Ovary (tissue), 9 donors: Measurements from ENCODE around the gene CACNA1C. TPM values are rescaled to one million over a fixed set of nuclear protein-coding genes. Genes with fewer than 3 reads are reported as not detected.

Experiments
- DNase-seq, 5 donors: peaks; one replicate each; pipeline ENCODE4 v3.0.0-alpha.2; 2019 to 2020
- H3K27ac ChIP-seq, 2 donors: fragments of 200-600 bp; one replicate each; pipeline versions ENCODE4 v1.5.1 to v1.8.0; 2019 to 2022
- H3K27me3 ChIP-seq: fragments of 200-600 bp; one replicate; pipeline ENCODE4 v1.8.0; 2022
- H3K36me3 ChIP-seq: fragments of 200-600 bp; sonication (generic); one replicate; pipeline ENCODE4 v1.5.1; 2019
- H3K4me1 ChIP-seq: one replicate; pipeline ENCODE4 v1.8.1; 2013; ENCODE audit warnings: mild to moderate bottlenecking, moderate library complexity; ENCODE audit not compliant: insufficient read depth
- H3K4me3 ChIP-seq: fragments of 200-600 bp; sonication (generic); one replicate; pipeline ENCODE4 v1.5.1; 2017
- H3K9me3 ChIP-seq, 2 donors: fragments of 200-600 bp in 1 of 2; sonication (generic) in 1 of 2; one replicate each; pipeline versions ENCODE4 v1.5.1 to v1.8.1; 2013 to 2019; ENCODE audit warnings: mild to moderate bottlenecking in 1 of 2, moderate library complexity in 1 of 2
- CTCF ChIP-seq, 3 donors: fragments of 450-650 bp in 2 of 3; fragments of 200-600 bp in 1 of 3; IDR thresholded peaks; one replicate each; pipeline versions ENCODE4 v1.5.1 to v1.8.0; 2016 to 2022; ENCODE audit warnings: antibody characterized with exemption in 3 of 3, mild to moderate bottlenecking in 1 of 3
- EP300 ChIP-seq: sonication (generic); formaldehyde crosslinking; IDR thresholded peaks from one replicate; pipeline ENCODE4 v1.6.1; 2017; ENCODE audit warnings: antibody characterized with exemption
- POLR2A ChIP-seq: fragments of 450-650 bp; IDR thresholded peaks from one replicate; pipeline ENCODE4 v1.6.1; 2017; ENCODE audit warnings: antibody characterized with exemption, mild to moderate bottlenecking, moderate library complexity
- WGBS, 3 donors: extraction: QIAGEN DNeasy Blood & Tissue Kit in 1 of 3; methylation state at CpG; one replicate each; pipeline versions ENCODE4 v1.1.5 to v1.1.7; 2013 to 2017; 5-methylcytosine and 5-hydroxymethylcytosine counted together
- intact Hi-C, 4 donors: fragments of 100-400 bp; cut with DNase I; formaldehyde crosslinking; loops; one replicate each; pipeline versions ENCODE4 v1.11.0 to v1.15.1; 2022 to 2023
- polyA plus RNA-seq, 2 donors: library from polyadenylated mRNA; stranded (reverse); fragments of 200-250 nt in 1 of 2; fragments of 350-450 nt in 1 of 2; fragmentation: Illumina TruSeq in 1 of 2; extraction: RNeasy Lipid Tissue Mini Kit (QIAGEN cat#74804) in 1 of 2; gene quantifications; one replicate each; pipeline ENCODE4 v1.2.3, GENCODE V29; 2013 to 2014
- total RNA-seq, 7 donors: library from RNA; depleted of rRNA in 2 of 7; stranded (reverse); fragments of >200 nt in 2 of 7; fragmentation: NEBNext Ultra II Directional in 3 of 7; extraction: Animal tissue kit (Norgen Biotek cat#: 25700) in 3 of 7; gene quantifications; one replicate each; pipeline versions ENCODE4 v1.1.0 to v1.2.4, GENCODE V29; 2016 to 2023
- donor health status: DM: no; HTN: no; CAD: no; lungs with moderate emphysema.
- donor health status: DM: no; HTN: no; CAD: no.
- donor health status: Bipolar disorder and iron deficiency.
- donor health status: DM: yes; HTN: yes; CAD: no.
- donor health status: DM: no; HTN: no; CAD: no.
- donor health status: DM: yes; HTN: yes; CAD: no.

The CACNA1C gene
- total and polyA plus RNA-seq, 9 donors: 2.2 to 8.3 (median 3.7) TPM

- no peak for DNase-seq
- no peaks in the 10 kb centered on the region for H3K27me3 ChIP-seq
- no peaks in the 10 kb centered on the region for H3K4me1 ChIP-seq
- no peak for TF ChIP-seq POLR2A
- TF ChIP-seq CTCF (IDR thresholded peaks at IDR 0.05): no peak
- TF ChIP-seq EP300: no peak
- intact Hi-C loops: no loop called here
- no peaks in the 10 kb centered on the region for H3K36me3 ChIP-seq
- 65 to 73% (median 68%) methylated on average over 12 of the region's 12 CpGs for WGBS, 3 donors
- no peak overlapping the region for H3K4me3 ChIP-seq
- H3K27ac ChIP-seq: no peak overlapping the region
- no peaks in the 10 kb centered on the region for H3K9me3 ChIP-seq
These were observed 119.9 kb downstream of the CACNA1C start for GRCh38 chr12:2172491-2173214.

- Histone ChIP-seq H3K36me3 (no peaks in the 10 kb centered on the region), H3K27ac (no peak overlapping the region), H3K4me1 (no peaks in the 10 kb centered on the region), H3K9me3 (no peaks in the 10 kb centered on the region), H3K27me3 (no peaks in the 10 kb centered on the region), H3K4me3 (no peak overlapping the region)
- no peak for TF ChIP-seq CTCF (IDR thresholded peaks at IDR 0.05)
- TF ChIP-seq POLR2A: no peak
- no peak for TF ChIP-seq EP300
- intact Hi-C loops: no loop called here
- 77 to 80% (median 79%) methylated on average over 4 of the region's 4 CpGs for WGBS, 3 donors
- DNase-seq: no peak
These were observed 121.2 kb downstream of the CACNA1C start for GRCh38 chr12:2173971-2174370.

- WGBS, 3 donors: 83 to 92% (median 88%) methylated on average over 6 of the region's 6 CpGs
- Histone ChIP-seq H3K9me3 (no peaks in the 10 kb centered on the region), H3K27ac (no peak overlapping the region), H3K4me1 (peaks cover 12% of the 10 kb centered on the region), H3K27me3 (no peaks in the 10 kb centered on the region), H3K4me3 (no peak overlapping the region), H3K36me3 (no peaks in the 10 kb centered on the region)
- DNase-seq: no peak
- intact Hi-C loops: no loop called here
- TF ChIP-seq CTCF (IDR thresholded peaks at IDR 0.05): no peak
- TF ChIP-seq EP300: no peak
- no peak for TF ChIP-seq POLR2A
These were observed 124.2 kb downstream of the CACNA1C start for GRCh38 chr12:2177003-2177402.

GRCh38 chr12:2177751-2178150, 125.0 kb downstream of the CACNA1C start:
- intact Hi-C loops: no loop called here
- Histone ChIP-seq H3K27ac (no peak overlapping the region), H3K36me3 (no peaks in the 10 kb centered on the region)

More at GRCh38 chr12:2177751-2178150, 125.0 kb downstream of the CACNA1C start:
- Histone ChIP-seq H3K4me1 (peaks cover 12% of the 10 kb centered on the region), H3K4me3 (no peak overlapping the region), H3K9me3 (no peaks in the 10 kb centered on the region), H3K27me3 (no peaks in the 10 kb centered on the region)
- TF ChIP-seq CTCF (IDR thresholded peaks at IDR 0.05): no peak
- TF ChIP-seq POLR2A: no peak
- no peak for TF ChIP-seq EP300
- no peak for DNase-seq
- 49 to 60% (median 55%) methylated on average over 3 of the region's 3 CpGs for WGBS, 3 donors
